HG03460 (cell line): ENCODE measurements around the gene PDGFC.

Experiments
- ATAC-seq: cut with Tn5 transposase; IDR thresholded peaks from one replicate; pipeline ENCODE4 v1.9.1; 2021; ENCODE audit not compliant: unreplicated experiment

Gene PDGFC

GRCh38 chr4:156837625-156838345, 133.8 kb downstream of the PDGFC start:
- no peak for ATAC-seq

DNA sequence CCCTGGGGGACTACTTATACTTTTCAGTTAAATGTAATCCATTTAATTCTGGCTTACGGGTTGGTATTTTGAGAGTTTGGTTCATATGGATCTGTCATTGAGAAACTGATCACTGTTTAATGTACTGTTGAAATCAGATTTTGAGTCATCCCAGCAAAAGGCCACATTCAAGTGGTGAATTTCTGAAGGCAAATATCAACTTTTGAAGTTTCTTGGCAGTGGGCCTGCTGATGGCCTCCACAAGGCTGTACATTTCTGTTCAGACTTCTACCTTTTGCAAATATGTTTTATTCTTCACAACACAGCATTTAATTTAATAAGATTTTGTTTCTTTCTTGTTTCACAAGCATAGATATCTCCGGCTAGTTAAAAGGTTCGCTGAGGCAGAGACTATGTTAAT, 138.7 kb downstream of the PDGFC start:
- no peak for ATAC-seq

DNA sequence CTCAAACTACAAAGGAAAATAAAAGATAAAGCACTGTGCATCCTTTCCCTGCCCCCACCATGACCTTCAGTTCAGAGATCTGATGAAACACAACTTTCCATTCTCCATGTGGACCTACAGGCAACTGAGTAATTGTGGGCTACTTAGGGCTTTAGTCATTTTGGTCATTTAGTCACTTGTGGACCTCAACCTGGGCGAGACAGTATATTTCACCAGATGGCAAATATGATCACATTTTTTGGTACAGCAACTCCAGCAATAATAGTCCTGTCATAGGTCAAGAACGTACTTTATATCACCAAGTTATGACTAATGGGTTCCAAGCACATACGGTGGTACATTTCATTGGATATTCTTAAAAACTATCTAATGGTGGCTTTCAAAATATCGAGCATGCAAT, 141.2 kb downstream of the PDGFC start:
- ATAC-seq, result no peak

- no peak for ATAC-seq
Measured at GRCh38 chr4:156829201-156829873, 142.3 kb downstream of the PDGFC start.

DNA sequence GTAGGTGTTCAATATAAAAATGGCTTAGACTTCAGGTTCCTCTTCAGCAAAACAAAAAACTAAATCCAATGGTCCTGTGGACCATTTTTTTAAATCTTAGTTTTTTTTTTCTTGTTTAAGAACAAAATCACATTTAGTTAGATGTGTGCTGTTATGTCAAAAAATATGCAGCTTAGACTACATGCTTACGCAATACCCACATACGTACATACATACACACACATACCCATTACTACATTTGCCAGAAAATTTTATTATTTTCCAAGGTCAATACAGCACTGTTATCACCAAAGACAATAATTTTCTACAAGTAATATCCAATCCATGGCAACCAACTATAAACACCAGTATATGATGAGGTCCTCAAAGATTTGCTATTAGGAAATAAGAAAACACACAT, 144.1 kb downstream of the PDGFC start:
- no peak for ATAC-seq

DNA sequence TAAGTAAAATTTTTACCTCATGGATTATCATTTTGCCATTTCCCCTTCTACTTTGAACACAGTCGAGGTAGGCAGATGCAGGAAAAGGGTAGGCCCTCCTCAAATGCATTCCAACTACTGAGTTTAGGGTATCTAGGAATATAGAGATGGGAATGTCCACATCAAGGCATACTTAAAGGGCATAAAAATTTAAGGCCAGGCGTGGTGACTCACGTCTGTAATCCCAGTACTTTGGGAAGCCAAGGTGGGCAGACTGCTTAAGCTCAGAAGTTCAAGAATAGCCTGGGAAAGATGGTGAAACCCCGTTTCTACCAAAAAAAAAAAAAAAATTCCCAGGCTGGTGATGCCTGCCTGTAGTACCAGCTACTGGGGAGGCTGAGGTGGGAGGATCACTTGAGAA, 146.5 kb downstream of the PDGFC start:
- no peak for ATAC-seq

- no peak for ATAC-seq
Measured at GRCh38 chr4:156824451-156825060, 147.0 kb downstream of the PDGFC start.

DNA sequence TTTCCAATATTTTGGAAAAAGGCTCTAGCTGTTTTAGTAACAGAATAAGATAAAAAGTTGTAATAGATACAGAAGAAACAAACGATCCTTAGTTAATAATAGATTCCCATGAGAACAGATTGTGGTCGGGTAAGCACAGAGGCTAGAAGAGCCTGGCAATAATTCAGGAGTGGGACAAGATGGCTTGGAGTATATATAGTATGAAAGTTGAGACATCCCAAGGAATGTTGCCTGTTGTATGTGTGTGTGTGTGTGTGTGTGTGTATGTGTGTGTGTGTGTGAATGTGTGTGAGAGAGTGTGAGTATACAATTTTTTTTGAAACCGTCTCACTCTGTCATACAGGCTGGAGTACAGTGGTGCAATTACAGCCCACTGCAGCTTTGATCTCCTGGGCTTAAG, 150.7 kb downstream of the PDGFC start:
- ATAC-seq, result no peak

DNA sequence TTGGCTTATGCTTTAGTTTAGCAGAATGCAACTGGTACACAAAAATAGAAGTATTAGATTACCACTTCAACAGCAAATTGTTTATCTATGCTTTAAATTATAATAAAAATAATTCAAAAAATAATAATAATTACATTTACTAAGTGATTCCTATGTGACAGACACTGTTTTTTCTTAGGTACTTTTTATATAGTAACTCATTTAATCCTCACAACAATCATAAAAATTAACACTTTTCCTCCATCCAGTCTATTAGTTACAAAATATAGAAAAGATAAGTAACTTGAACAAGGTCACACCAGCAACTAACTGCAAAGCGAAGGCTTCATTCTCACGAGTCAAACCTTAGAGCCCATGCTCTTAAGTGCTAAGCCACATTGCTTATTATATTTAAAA, 155.2 kb downstream of the PDGFC start:
- ATAC-seq, result no peak

- ATAC-seq, result no peak
Measured at GRCh38 chr4:156815717-156816359, 155.8 kb downstream of the PDGFC start.

- no peak for ATAC-seq
Measured at GRCh38 chr4:156811963-156812362, 159.6 kb downstream of the PDGFC start.

- no peak for ATAC-seq
Measured at GRCh38 chr4:156811286-156811685, 160.3 kb downstream of the PDGFC start.

DNA sequence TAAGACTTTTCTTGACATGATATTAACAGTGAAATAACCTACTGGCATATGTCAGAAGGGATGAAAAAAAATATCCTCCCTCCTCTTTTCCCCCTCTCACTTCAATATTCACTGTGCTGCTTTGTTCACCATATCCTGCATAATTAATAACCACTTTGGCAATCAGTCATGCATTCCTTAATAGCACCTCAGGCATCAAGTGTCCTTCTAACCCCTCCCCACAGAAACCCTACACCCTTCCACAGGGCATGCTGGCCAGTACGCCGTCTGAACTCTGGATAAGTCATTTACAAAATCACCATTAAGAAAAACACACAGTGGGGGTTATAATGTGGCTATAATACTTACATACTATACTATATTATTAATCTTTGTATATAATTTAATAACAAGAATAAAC, 165.9 kb downstream of the PDGFC start:
- no peak for ATAC-seq

GRCh38 chr4:156803056-156803455, 168.5 kb downstream of the PDGFC start:
- ATAC-seq, result no peak

DNA sequence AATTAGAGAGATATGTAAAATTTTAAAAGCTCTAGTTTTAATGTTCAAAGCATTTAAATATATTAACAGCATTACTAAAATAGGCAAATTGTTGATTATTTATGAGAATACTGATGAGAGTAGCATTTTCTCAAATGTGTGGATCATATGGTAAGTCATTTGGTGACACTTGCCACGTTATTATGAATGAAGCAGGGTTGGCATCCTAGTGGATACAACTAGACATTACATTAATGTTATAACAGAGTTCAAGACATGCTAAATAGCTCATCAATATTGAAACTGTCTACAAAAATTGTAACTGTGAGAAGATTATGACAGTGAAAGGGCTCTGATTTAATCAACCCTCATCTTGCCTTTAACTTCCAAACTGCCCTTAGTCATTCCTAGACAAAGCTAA, 171.1 kb downstream of the PDGFC start:
- ATAC-seq, result no peak

DNA sequence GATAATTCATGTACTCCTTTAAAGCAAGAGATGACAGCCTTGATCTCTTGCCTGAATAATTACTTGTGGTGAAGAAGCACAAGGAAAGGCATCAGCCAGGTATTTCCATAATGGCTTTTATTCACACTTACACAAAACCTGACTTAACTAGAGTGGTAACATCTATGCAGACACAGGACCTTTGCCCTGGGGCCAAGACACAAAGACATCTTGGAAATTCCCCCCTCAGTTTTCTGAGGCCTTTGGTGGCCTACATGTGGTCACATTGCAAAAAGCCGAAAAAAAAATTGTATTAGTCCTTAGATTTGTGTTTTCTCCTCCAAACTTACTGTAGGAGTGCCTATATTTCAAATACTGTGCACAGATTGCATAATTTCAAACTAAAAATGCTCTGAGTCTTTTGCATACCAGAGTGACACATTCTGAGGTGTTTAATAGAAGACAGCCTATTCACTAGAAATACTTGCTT, 172.4 kb downstream of the PDGFC start:
- no peak for ATAC-seq

DNA sequence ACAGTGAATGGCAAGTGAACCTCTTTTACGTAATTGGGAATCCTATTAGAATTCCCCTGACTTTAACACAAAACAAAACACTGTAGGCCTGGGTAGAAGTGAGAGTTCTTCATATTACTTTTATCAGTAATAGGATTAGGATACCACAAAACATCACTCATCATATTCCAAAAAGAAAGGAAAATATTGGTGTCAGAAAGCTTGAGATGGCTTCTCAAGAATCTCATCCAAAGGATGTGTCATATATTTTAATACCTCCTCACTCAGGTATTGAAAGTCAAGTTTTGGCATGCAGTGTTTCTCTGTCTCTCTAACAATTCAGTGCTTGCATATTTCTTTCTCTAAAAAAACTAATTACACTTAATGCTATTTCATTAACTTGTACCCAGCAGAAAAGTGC, 173.2 kb downstream of the PDGFC start:
- ATAC-seq, result no peak

DNA sequence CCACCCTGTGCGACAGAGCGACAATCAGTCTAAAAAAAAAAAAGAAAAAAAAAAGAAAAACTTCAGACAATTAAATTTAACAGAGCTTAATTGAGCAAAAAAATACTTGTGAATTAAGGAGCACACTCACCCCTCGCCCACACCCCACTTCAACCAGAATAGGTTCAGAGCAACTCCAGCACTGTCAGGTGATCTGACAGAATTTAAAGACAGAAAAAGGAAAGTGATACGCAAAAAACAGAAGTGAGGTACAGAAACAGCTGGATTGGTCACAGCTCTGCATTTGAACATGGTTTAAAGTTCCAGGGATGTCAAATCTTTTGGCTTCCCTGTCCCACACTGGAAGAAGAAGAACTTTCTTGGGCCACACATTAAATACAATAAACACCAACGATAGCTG, 174.4 kb downstream of the PDGFC start:
- no peak for ATAC-seq

DNA sequence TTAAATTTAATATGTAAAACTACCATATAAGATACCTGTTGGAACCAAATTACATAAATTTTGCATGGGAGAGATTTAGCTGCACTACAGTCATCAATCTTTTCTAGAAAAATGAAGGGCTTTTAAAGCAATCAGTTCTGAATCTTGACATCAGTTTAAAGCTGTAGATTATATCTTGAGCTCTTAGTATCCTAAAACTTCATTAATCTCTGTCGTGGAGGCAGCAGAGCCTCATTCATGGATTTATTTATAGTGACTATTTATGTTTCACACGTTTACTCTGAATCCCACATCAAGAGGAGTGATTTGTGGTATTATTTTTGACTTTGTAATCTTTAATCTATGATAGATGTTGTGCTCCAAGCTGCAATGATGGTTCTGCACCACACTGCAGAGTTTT, 175.9 kb downstream of the PDGFC start:
- no peak for ATAC-seq

GRCh38 chr4:156794863-156795262, 176.7 kb downstream of the PDGFC start:
- no peak for ATAC-seq

- no peak for ATAC-seq
Measured at GRCh38 chr4:156792462-156793085, 179.0 kb downstream of the PDGFC start.
